Embryonic facial prominence (tissue), 1 donor: ENCODE results near the gene ALDH2.
A peak's percentile ranks its signal among the peaks of the same experiment; 100 is the strongest.
"Not testable (repeated sequence)": the region's sequence is repeated elsewhere in the genome, so short reads cannot be mapped to it uniquely, and the experiment has no call there.

Experiments
- DNase-seq: peaks from one replicate; pipeline ENCODE4 v3.0.0-alpha.2; 2016; ENCODE audit errors: extremely low spot score

The ALDH2 gene

GRCh38 chr12:111759271-111759670 is 7.5 kb upstream of the ALDH2 start:
- no peak for DNase-seq

GRCh38 chr12:111759991-111760390 is 6.7 kb upstream of the ALDH2 start:
- DNase-seq = no peak

- no peak for DNase-seq
Observed at GRCh38 chr12:111761099-111761498, 5.6 kb upstream of the ALDH2 start.

GRCh38 chr12:111761706-111762105 is 5.0 kb upstream of the ALDH2 start:
- DNase-seq = no peak

GRCh38 chr12:111763552-111763951 is 3.2 kb upstream of the ALDH2 start:
- DNase-seq = not testable (repeated sequence)

GRCh38 chr12:111764120-111764821 is 2.5 kb upstream of the ALDH2 start:
- no peak for DNase-seq

GRCh38 chr12:111767362-111768158 is 827 bp downstream of the ALDH2 start:
- no peak for DNase-seq

- no peak for DNase-seq
Observed at GRCh38 chr12:111768159-111768895, 1.6 kb downstream of the ALDH2 start.

GRCh38 chr12:111769599-111769998 is 2.9 kb downstream of the ALDH2 start:
- no peak for DNase-seq

- DNase-seq = peak; percentile 16
Observed at GRCh38 chr12:111773801-111774551, 7.2 kb downstream of the ALDH2 start.

- DNase-seq = peak; percentile 11
Observed at GRCh38 chr12:111775205-111776193, 8.8 kb downstream of the ALDH2 start.

GRCh38 chr12:111776836-111777344 is 10.2 kb downstream of the ALDH2 start:
- DNase-seq = no peak

- DNase-seq = no peak
Observed at GRCh38 chr12:111777345-111778045, 10.8 kb downstream of the ALDH2 start.

GRCh38 chr12:111780166-111780565 is 13.4 kb downstream of the ALDH2 start:
- no peak for DNase-seq

GRCh38 chr12:111780615-111781014 is 13.9 kb downstream of the ALDH2 start:
- DNase-seq = no peak

GRCh38 chr12:111781085-111781658 is 14.4 kb downstream of the ALDH2 start:
- no peak for DNase-seq

GRCh38 chr12:111783046-111783445 is 16.3 kb downstream of the ALDH2 start:
- DNase-seq = no peak

- DNase-seq = no peak
Observed at GRCh38 chr12:111784953-111785352, 18.2 kb downstream of the ALDH2 start.

GRCh38 chr12:111785651-111786050 is 18.9 kb downstream of the ALDH2 start:
- DNase-seq = no peak
